Activated naive CD8-positive, alpha-beta T cell treated with anti-CD3 and anti-CD28 coated beads, Interleukin-2, amount 50 U/mL, for 16 hours (primary cell): ENCODE measurements around the gene RNF6.

Source experiments
- DNase-seq: peaks from one replicate; pipeline ENCODE4 v3.0.0-alpha.2; 2020; ENCODE audit warnings: low read depth, low spot score

Gene RNF6

DNA sequence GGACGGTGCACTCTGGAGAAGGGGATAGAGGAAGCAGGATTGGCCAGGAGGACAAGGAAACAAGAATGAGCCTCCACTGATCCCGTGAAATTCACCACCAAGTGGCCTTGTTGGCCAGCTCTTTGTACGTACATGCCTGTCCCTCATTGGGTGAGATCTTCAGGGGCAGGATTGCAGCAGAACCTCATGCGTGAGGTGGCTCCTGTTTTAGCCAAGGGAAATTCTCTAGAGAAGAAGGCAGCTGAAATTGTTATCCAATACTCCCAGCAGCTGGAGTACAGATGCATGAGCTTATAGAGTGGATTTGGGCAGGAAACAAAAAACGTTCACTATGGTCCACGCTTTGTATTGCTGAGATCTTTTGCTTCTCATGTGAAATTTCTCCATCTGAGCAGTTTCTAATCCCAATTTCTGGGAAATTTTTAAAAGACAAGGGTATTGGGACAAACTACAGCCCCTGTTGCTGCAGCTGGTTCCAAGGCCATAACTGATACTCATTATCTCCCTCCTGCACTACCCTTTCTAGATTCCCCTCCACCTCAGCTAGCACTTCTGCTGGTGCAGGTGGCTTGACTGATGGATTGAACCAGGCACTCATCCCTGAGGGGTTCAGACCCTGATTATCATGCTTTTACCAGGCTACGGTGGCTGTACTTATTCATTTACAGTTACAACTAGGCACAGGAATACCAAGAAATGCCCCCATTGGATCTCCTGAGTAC is 3.9 kb upstream of the RNF6 start:
- DNase-seq: no peak

DNA sequence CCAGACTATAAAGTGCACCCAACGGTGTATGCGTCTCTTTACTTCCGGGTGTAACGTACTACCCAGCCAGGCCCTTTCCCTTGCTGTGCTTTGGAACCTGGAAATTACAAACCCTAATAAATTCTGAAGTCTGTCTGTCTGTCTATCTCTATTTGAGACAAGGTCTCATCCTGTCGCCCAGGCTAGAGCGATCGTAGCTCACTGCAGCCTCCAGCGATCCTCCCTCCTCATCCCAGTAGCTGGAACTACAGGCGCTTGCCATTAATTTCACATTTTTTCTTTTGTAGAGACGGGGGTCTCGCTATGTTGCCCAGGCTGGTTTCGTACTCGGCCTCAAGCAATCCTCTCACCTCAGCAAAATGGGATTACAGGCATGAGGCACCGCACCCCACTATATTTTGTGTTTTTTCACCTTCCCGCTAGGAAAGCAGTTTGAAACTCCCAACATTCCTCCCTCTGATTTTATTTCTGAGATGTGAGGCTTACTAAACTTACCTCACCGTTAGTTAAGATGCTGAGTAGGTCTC is 469 bp upstream of the RNF6 start:
- DNase-seq: no peak

DNA sequence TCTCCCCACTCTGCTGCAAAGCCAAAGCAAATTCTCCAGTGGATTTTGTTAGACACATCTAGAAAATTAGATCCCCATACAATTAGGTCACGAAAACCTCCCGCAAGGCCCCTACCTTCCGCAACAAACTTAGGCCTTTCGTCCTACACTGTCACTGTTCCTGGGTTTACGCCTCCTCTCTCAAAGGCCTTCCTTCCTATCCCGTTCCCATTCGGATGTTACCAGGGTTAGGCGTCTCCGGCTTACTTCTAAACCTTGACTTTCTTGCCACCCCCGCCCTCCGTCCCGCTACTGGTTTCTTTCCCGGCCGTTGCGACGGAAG is 754 bp downstream of the RNF6 start:
- no peak for DNase-seq

DNA sequence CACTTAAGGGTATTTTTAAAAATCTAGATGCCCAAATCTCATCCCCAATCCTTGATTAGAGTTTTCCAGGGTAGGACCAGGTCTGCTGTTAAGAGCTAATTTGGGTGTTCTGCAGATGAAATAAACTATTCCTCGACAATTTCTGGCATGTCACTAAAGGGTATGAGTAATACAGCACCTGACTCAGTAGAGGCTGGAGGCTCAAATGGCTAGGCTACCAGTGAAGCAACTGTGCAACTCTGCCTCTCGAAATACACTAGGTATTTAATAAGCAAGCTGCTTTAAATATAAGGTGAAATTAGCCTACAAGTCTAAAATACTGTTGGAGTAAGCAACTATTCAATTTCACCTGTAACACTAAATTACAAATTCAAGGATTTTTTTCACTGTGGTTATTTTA is 1.5 kb downstream of the RNF6 start:
- DNase-seq: no peak

DNA sequence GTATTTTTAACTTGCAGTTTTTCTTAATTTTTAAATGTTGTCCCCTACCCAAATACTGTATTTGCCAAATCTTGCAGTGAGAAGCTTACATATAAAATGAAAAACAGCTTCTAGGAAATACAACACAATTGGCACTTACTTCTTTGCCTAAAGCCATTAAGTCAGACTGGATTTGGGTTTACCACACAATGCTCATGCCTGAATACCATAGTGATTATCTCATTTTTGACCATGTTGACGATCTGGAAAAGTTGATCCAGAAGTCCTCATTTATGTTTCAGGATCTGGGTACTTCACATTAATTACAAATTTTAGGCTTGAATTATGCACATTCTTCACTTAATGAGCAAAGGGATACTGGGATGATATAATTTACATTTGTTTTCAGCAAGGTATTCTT is 2.4 kb downstream of the RNF6 start:
- DNase-seq: no peak

DNA sequence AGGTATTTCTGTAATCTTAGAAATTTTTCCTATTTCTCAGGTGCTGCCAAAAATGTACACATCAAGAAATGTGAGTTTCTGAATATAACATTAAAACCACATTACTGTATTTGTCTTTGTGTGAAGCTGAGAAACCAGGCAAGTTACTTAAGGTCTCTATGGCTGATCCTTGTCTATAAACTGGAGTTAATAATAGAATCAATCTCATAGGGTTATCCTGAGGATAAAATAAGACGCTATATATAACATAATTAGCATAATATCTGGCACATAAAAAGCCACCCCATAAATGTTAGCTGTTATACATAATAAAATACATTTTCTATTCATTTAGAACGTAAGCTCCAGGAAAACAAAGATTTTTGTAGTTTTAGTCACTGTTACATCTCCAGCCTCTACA is 6.1 kb downstream of the RNF6 start:
- DNase-seq: no peak

DNA sequence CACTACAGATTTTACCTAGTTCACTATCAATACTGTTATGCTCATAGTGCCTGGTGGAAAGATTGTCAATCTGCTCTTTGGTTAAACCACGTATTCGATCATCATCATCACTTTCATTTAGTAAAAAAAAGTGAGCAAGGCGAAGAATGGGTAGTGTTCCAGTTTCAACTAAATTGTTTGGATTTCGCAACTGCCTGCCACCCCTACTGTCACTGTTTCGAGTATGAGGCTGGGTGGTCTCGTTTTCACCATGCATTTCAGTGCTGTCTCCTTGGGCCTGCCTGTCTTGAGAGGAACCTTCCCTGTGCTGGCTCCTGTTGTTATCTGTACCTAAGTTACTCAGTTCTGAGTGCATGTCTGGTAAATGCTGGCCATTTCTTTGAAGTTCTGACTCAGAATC is 8.1 kb downstream of the RNF6 start:
- no peak for DNase-seq

DNA sequence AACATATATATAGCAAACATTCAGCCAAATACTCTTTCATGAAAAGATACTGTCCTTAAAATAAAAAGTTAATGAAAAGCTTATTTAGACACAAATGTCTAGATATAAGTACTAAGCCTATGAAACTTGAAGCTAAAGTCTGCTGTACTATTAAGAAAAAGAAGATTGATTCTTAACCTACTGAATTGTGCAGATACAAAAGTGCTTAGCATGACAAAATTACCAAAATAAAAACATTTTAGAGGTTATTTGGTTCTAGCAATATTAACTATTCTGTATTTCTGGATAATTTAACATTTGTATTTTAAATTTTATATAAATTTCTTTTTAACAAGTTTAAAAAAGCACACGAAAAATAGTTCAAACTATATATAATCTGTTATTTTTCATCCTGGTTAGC is 8.8 kb downstream of the RNF6 start:
- no peak for DNase-seq

DNA sequence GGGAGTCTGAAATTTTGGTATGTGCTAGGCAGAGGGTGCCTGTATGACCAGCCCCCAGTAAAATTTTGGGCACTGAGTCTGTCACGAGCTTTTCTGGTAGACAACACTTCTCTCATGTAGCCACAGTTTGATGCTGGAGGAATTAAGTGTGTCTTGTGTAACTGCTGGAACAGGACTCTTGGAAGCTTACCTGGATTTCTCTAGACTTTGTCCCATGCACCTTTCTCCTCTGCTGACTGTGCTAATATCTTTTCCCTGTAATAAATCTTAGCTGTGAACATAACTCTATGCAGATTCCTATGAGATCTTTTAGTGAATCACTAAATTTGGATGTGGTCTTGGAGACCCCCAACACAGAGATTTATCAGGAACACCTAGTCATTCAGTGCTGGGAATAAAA is 13.8 kb downstream of the RNF6 start:
- no peak for DNase-seq

DNA sequence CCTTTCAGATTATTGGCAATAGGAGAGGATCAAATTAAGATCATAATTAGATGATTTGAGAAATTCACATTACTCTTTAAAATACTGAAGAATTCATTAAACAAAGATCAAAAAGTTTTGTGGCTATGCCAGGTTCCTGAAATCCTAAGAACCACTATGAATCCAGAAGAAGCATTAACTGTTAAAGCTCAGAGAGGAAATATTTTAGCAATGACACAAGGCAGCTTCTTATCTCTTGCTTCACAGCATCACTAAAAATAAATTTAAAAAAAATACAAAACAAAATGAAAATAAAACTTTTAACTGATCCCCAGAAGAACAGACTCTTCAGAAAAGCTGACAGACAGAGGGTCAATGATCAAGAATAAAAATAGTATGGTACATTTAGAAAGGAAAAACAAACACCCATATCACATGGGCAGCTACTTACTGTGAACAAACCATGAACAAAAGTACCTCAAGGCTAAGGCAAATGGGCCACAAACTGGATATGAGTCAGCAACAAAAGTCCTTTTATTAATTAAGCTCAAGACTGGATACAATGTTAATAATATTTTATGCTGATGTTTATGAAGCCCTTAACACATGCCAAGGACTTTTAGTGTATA is 19.6 kb downstream of the RNF6 start:
- DNase-seq: no peak

DNA sequence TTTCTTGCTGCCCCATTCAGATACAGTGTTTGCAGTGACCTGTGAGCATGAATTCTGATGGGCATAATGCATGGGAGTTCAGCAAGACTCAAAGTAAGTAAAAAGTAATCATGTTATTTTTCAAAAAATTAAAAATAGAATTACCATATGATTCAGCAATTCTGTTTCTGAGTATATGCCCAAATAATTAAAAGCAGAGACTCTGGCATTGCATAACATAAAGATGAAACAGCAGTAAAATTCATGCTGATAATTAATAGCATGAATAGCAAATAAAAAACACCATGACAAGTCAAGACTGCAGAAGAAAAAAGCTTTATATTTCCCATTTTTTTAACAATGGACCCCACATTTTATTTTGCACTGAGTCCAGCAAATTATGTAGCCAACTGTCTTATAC is 21.3 kb downstream of the RNF6 start:
- no peak for DNase-seq

DNA sequence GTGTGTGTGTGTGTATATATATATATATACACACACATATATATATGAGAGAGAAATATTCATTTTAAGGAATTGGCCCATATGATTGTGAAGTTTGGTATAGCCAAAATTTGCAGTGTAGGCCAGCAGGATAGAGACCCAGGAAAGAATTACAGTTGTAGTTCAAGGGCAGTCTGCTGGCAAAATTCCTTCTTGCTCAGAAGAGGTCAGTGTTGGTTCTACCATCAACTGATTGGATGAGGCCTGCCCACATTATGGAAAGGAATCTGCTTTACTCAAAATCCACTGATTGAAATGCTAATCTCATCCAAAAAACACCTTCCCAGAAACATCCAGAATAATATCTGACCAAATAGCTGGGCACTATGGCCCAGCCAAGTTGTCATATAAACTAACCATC is 24.0 kb downstream of the RNF6 start:
- DNase-seq: no peak

DNA sequence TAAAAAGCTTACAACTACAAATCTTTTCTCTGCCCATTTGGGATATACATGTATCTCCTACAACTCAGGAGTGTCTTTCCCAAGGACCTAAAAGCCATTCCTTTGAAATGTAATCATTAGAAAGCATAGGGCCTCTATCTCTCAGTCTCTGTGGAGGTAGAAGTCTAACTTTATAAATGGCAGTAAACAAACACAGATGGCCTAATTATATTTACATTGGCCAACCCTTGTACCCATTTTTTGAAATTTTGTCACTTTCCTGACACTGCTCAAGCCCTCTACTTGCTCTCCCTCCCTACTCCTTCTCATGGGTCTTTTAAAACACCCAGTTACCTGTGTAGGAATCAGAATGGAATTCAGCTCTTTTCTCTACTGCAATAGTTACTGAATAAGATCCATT is 24.8 kb downstream of the RNF6 start:
- no peak for DNase-seq

DNA sequence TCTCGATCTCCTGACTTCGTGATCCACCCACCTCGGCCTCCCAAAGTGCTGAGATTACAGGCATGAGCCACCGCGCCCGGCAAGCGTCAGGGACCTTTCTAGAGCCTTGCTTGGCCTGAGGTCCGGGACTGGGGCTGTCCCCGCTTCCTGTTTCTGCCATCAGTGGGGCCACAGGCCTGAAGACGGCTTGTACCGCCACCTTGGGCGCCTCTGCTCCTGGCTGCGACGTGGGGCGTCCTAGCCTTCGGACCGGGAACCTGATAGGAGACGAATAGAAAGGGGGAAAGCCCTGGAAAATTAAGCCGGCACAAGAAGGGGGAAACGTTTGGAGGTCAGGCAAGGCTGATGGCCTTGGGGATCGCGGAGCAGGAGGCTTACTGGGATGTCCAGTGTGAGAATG is 35.1 kb downstream of the RNF6 start:
- DNase-seq: no peak

DNA sequence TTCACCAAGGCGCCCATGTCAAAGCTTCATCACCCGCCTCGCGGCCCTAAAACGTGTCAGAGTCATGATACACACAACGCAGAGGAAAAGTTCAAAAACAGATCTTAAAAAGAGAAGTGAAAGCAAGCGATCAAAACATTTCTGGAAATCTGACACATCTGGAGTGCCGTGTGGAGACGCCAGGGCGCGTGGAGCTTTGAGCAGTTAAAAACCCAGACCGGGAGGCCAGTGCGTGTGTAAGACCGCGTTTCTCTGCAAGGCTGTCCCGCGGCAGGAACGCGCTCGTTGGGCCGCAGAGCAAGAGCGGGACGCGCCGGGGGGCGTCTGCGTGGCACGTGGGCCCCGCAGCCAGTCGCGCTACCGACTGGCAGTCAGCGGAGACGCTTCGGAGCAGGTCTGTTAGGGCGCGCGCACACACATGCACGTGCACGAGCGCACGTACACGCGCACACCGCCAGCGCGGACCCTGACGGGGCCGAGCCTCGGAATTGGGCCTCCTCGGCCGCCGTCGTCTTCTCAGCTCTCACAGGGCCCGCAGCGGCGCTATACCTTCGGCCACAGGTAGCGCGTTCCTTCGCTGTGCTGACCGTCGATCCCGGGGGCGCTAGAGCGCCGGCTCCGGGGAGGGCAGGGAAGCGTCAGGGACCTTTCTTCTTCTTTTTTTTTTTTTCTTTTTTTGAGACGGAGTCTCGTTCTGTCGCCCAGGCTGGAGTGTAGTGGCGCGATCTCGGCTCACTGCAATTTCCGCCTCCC is 35.8 kb downstream of the RNF6 start:
- peak; percentile 78 for DNase-seq

DNA sequence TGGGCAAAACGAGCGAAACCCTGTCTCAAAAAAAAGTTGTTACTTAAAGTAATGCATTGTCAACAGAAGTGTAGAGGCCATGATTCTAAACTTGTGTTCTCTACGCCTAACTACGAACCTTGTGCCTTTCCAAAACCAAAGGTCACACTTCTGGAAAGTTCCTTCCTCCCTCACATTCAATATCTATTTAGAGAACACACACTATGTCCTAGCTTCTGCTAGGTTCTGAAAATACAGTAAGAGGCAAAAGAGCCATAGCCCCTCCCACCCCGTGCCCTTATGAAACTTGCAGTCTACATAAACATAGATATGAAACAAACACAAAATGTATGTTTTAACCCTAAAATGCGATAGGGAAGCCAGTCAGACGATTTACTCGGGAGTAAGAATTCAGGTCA is 36.4 kb downstream of the RNF6 start:
- DNase-seq: no peak

DNA sequence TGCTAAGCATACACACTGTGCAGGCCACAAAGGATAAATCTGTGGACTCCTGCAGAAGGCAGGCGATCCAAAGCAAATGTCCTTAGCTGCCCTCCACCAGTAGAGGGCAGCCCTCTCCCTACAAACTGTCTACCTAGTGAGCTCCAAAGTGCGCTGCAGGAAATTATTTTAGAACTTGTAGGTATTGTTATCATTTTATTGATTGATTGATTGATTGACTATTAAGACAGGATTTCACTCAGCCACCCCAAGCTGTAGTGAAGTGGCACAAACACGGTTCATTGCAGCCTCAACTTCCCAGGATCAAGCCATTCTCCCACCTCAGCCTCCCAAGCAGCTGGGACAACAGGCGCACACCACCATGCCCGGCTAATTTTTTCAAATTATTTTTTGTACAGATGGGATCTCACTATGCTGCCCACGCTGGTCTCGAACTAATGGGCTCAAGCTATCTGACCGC is 37.3 kb downstream of the RNF6 start:
- peak; percentile 54 for DNase-seq

DNA sequence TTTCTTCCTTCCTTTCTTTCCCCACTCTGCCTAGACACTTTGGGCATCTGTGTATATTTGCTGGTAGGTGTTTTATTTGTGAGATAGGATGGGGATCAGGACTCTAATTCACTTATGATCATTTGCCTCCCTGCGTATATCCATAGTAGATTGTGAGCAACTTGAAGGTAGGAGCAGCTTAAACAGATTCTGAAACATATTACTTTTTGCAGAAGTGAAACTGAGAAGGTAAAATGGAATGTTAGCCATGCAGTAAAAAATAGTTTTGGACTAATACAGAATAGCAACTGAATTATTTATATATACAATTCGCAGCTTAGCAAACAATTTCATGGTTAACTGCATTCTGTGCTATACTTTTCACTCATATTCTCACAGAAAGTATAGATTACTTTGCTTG is 38.7 kb downstream of the RNF6 start:
- DNase-seq: no peak

DNA sequence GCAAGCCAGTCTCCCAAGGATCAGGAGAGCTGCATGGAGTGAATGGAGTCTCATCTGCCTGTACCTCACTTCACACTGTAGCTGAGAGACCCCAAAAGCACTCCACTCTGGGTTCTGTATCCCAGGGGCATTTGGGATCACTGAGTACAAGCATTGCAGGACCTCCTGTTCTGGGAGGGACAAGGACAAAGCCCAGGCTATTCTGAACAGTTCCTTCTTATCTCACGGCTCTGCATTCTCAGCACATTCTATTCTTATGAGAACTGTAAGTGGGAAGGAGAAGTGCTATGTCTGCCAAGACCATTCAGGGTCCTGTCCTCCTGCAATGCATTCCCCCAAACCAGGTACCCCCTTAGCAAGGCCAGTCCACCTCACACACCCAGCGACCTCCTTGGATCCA is 42.8 kb downstream of the RNF6 start:
- DNase-seq: no peak

DNA sequence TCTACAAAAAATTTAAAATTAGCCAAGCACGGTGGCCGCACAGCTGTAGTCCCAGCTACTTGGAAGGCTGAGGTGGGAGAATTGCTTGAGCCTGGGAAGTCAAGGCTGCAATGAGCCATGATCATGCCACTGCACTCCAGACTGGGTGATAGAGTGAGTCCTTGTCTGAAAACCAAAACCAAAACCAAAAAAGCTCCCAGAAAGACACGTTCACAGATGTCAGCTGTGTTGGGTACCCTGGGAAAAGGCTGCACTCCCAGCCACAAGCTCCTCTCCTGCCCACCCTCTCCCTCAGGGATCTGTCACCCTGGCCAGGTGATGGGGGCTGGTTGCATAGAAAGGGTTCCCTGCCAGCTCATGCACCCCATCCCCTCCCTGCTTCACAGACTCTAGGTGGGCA is 53.3 kb downstream of the RNF6 start:
- no peak for DNase-seq

DNA sequence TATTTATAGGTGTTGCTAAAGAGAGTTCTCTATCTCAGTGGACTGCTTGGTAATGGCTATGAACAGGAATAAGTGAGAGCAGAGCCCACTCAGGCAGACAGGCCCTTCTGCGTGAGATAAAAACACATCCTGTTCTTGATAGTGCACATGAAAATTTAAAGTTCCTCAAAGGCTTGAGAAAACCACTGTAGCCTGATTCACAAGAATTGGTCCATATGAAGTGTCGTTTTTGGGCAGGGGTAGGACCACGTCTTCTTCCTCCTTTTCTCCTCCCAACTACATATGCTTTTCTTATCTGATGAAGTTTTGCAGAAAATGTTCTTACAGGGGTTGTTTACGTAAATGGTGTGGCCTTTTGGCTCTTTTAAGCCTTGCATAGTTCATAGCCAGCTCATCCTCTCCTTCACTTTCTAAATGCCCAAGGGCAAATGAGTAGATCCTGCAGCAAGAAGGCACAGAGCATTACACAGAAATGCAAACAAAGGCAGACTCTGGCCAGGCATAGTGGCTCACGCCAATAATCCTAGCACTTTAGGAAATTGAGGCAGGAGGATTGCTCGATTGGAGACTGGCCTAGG is 53.8 kb downstream of the RNF6 start:
- no peak for DNase-seq

DNA sequence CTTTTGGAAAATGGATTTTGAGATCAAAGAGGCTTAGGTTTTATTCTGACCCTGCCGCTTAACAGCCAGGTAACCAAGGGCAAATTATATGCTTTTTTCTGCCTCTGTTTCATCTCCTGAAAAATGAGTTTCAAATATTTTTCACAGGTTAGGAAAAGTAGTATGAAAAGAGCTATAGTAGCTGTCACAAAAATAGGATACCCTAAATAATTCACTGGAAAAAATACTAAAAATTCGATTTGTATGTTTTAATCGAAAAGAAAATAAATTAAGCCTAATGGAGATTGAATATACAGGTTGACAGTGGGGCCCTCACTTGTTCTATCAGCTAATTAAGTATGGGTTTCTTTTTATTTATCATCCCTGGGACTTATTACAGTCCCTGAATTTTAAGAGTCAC is 58.3 kb downstream of the RNF6 start:
- no peak for DNase-seq
